Suprapubic skin (tissue), 4 donors: ENCODE results near the gene ELK1. TPM values are rescaled to one million over a fixed set of nuclear protein-coding genes. Genes with fewer than 3 reads are reported as not detected.
A peak's percentile ranks its signal among the peaks of the same experiment; 100 is the strongest.

Source experiments
- DNase-seq, 2 donors: peaks; one replicate each; pipeline ENCODE4 v3.0.0-alpha.2; 2019; ENCODE audit warnings: low spot score in 2 of 2
- H3K27ac ChIP-seq: fragments of 200-600 bp; sonication (generic); one replicate; pipeline ENCODE4 v1.5.1; 2019
- H3K27me3 ChIP-seq: fragments of 200-600 bp; sonication (generic); one replicate; pipeline ENCODE4 v1.5.1; 2019
- H3K36me3 ChIP-seq: fragments of 200-600 bp; sonication (generic); one replicate; pipeline ENCODE4 v1.5.1; 2019
- H3K4me1 ChIP-seq: fragments of 200-600 bp; sonication (generic); one replicate; pipeline ENCODE4 v1.5.1; 2019
- H3K4me3 ChIP-seq: fragments of 200-600 bp; sonication (generic); one replicate; pipeline ENCODE4 v1.5.1; 2019; ENCODE audit warnings: mild to moderate bottlenecking
- H3K9me3 ChIP-seq: fragments of 200-600 bp; sonication (generic); one replicate; pipeline ENCODE4 v1.5.1; 2019
- CTCF ChIP-seq, 2 donors: fragments of 200-600 bp in 1 of 2; fragments of 450-650 bp in 1 of 2; sonication (generic) in 1 of 2; IDR thresholded peaks; one replicate each; pipeline ENCODE4 v1.5.1; 2016 to 2019; ENCODE audit warnings: antibody characterized with exemption in 2 of 2, mild to moderate bottlenecking in 1 of 2, moderate library complexity in 1 of 2
- EP300 ChIP-seq: sonication (generic); formaldehyde crosslinking; IDR thresholded peaks from one replicate; pipeline ENCODE4 v1.6.1; 2017; ENCODE audit warnings: antibody characterized with exemption
- POLR2A ChIP-seq, 2 donors: fragments of 450-650 bp; IDR thresholded peaks; one replicate each; pipeline ENCODE4 v1.6.1; 2017; ENCODE audit warnings: antibody characterized with exemption in 2 of 2, mild to moderate bottlenecking in 2 of 2, moderate library complexity in 2 of 2
- POLR2AphosphoS5 ChIP-seq, 3 donors: sonication (generic); formaldehyde crosslinking; IDR thresholded peaks; one replicate each; pipeline ENCODE4 v1.6.1; 2017; ENCODE audit warnings: antibody characterized with exemption in 3 of 3
- WGBS: methylation state at CpG from one replicate; pipeline ENCODE4 v1.1.5; 2018; 5-methylcytosine and 5-hydroxymethylcytosine counted together
- total RNA-seq, 4 donors: library from RNA; depleted of rRNA; stranded (reverse); fragments of >200 nt; gene quantifications; one replicate each; pipeline ENCODE4 v1.1.0, GENCODE V29; 2016

Gene ELK1
- total RNA-seq, 4 donors from 2014 or later: 18.3 to 32.1 (median 29.8) TPM

GRCh38 chrX:47649781-47650163 lies 591 bp downstream of the ELK1 start:
- Histone ChIP-seq H3K27me3 (no peaks in the 10 kb centered on the region), H3K4me3 (peak overlapping the region; percentile 65), H3K36me3 (peaks cover 5% of the 10 kb centered on the region), H3K27ac (peak overlapping the region; percentile 89), H3K9me3 (no peaks in the 10 kb centered on the region), H3K4me1 (peaks cover 11% of the 10 kb centered on the region)
- WGBS: 29% methylated on average over 11 of the region's 11 CpGs
- TF ChIP-seq POLR2A (IDR thresholded peaks at IDR 0.05) (no peak), CTCF (IDR thresholded peaks at IDR 0.05) (no peak), EP300 (no peak), POLR2AphosphoS5 (IDR thresholded peaks at IDR 0.05) (no peak)
- no peak for DNase-seq

GRCh38 chrX:47649271-47649670 lies 1.1 kb downstream of the ELK1 start:
- Histone ChIP-seq H3K27me3 (no peaks in the 10 kb centered on the region), H3K9me3 (no peaks in the 10 kb centered on the region), H3K4me1 (peaks cover 11% of the 10 kb centered on the region), H3K4me3 (peak overlapping the region; percentile 65), H3K36me3 (peaks cover 4% of the 10 kb centered on the region), H3K27ac (no peak overlapping the region)
- 56% methylated on average over 8 of the region's 8 CpGs for WGBS
- TF ChIP-seq EP300 (no peak), POLR2A (IDR thresholded peaks at IDR 0.05) (no peak), POLR2AphosphoS5 (IDR thresholded peaks at IDR 0.05) (no peak), CTCF (IDR thresholded peaks at IDR 0.05) (no peak)
- no peak for DNase-seq

GRCh38 chrX:47648376-47648775 lies 2.0 kb downstream of the ELK1 start:
- no peaks in the 10 kb centered on the region for H3K27me3 ChIP-seq
- H3K36me3 ChIP-seq: peaks cover 4% of the 10 kb centered on the region
- H3K9me3 ChIP-seq: no peaks in the 10 kb centered on the region
- no peak for TF ChIP-seq EP300
- TF ChIP-seq CTCF (IDR thresholded peaks at IDR 0.05): no peak
- no peak for TF ChIP-seq POLR2AphosphoS5 (IDR thresholded peaks at IDR 0.05)
- no peak for TF ChIP-seq POLR2A (IDR thresholded peaks at IDR 0.05)
- DNase-seq: no peak
- no peak overlapping the region for H3K27ac ChIP-seq
- H3K4me1 ChIP-seq: peaks cover 11% of the 10 kb centered on the region
- no peak overlapping the region for H3K4me3 ChIP-seq
- WGBS: 76% methylated on average over 2 of the region's 2 CpGs

GRCh38 chrX:47646636-47647035 lies 3.7 kb downstream of the ELK1 start:
- H3K4me1 ChIP-seq: peaks cover 11% of the 10 kb centered on the region
- no peaks in the 10 kb centered on the region for H3K9me3 ChIP-seq
- no peak overlapping the region for H3K4me3 ChIP-seq
- H3K27ac ChIP-seq: no peak overlapping the region
- TF ChIP-seq EP300 (no peak), POLR2A (IDR thresholded peaks at IDR 0.05) (no peak), CTCF (IDR thresholded peaks at IDR 0.05) (no peak), POLR2AphosphoS5 (IDR thresholded peaks at IDR 0.05) (no peak)
- no peaks in the 10 kb centered on the region for H3K36me3 ChIP-seq
- H3K27me3 ChIP-seq: no peaks in the 10 kb centered on the region
- 74% methylated on average over 6 of the region's 6 CpGs for WGBS
- no peak for DNase-seq

- DNase-seq: no peak
- Histone ChIP-seq H3K27ac (no peak overlapping the region), H3K36me3 (peaks cover 5% of the 10 kb centered on the region), H3K27me3 (no peaks in the 10 kb centered on the region), H3K9me3 (no peaks in the 10 kb centered on the region), H3K4me3 (no peak overlapping the region), H3K4me1 (peaks cover 8% of the 10 kb centered on the region)
- TF ChIP-seq POLR2AphosphoS5 (IDR thresholded peaks at IDR 0.05): no peak
- TF ChIP-seq CTCF (IDR thresholded peaks at IDR 0.05): no peak
- TF ChIP-seq EP300: no peak
- no peak for TF ChIP-seq POLR2A (IDR thresholded peaks at IDR 0.05)
- 79% methylated on average over 10 of the region's 10 CpGs for WGBS
Measured at GRCh38 chrX:47645530-47645929, 4.8 kb downstream of the ELK1 start.
